ENCODE data around the gene DMD. TPM values are rescaled to one million over a fixed set of nuclear protein-coding genes. Genes with fewer than 3 reads are reported as not detected.
"Not testable (repeated sequence)": the region's sequence is repeated elsewhere in the genome, so short reads cannot be mapped to it uniquely, and the experiment has no call there.

The DMD gene
- total RNA-seq, 1 donor from 2014 or later = 32.2 TPM

DNA sequence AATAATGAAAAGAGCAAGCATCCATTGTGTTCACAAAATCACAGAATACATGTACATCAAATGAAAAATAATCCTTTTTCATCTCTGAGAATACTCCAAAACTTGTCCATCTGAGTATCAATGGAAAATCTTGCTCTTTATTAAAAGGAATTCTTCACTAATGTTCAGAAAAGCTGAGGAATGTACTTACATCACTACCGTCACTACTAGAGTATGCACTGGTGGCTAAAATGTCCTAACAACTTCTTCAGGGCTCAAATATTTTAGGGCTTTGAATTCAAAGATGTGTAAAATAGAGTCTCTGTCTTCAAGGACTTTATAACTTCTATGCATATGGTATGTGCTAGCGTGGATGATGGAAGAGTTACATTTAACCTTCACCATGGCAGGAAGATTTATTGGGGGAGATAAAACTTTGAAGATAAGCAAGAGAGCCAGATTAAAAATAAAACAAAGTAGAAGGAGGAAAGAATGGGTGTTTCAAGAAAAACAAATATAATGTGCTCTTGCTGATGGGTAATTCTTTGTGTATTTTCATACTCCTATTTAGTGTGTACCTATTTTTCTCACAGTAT is 55.1 kb downstream of the DMD start:
- DNase-seq (ENCODE audit: low spot score) (no peak), ATAC-seq (no peak)

DNA sequence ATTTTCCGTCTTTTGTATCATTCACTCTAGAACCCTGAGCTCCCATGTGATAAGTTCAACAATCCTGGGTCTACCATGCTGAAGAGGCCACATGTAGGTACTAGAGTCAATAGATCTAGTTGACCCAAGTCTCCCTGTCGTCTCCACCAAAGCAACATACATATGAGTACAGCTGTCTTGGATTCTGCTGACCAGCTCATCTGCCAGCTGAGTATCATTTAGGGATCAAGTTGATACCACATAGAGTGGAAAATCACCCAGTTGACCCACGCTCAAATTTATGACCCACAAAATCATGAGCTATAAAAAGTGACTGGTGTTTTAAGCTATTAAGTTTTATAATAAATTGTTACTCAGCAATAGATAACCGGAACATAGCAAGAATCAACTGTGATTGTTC is 61.8 kb downstream of the DMD start:
- ATAC-seq (no peak), DNase-seq (ENCODE audit: low spot score) (no peak)

GRCh38 chrX:33149085-33149484 is 62.3 kb downstream of the DMD start:
- DNase-seq (ENCODE audit: low spot score) (no peak), ATAC-seq (no peak)

GRCh38 chrX:33142331-33142730 is 69.0 kb downstream of the DMD start:
- no peak for DNase-seq (ENCODE audit: low spot score)
- ATAC-seq = no peak

DNA sequence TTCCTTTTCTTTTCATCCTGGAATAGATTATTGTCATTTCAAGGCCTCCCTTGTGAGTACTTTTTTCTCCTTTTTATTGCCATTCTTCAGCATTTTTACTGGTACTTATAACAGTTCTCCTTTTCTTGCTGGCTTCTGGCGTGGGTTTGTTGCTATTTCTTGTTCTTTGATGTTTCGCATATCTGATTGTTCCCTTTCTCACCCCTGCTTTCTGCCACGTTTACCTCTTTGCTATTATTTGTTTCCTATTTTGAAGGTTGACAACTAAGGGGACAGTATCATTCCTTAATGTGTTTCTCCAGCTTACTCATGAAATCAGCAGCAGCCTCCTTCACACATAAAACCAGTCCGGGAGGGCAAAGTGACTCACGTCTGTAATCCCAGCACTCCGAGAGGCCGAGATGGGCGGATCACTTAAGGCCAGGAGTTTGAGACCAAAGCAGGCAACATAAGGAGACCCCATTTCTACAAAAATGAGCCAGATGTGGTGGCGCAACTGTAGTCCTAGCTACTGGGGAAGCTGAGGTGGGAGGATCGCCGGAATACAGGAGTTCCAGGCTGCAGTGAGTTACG is 72.6 kb downstream of the DMD start:
- ATAC-seq (no peak), DNase-seq (ENCODE audit: low spot score) (no peak)

GRCh38 chrX:33134164-33134563 is 77.2 kb downstream of the DMD start:
- ATAC-seq (no peak), DNase-seq (ENCODE audit: low spot score) (no peak)

GRCh38 chrX:33133320-33133719 is 78.0 kb downstream of the DMD start:
- no peak for DNase-seq (ENCODE audit: low spot score)
- no peak for ATAC-seq

DNA sequence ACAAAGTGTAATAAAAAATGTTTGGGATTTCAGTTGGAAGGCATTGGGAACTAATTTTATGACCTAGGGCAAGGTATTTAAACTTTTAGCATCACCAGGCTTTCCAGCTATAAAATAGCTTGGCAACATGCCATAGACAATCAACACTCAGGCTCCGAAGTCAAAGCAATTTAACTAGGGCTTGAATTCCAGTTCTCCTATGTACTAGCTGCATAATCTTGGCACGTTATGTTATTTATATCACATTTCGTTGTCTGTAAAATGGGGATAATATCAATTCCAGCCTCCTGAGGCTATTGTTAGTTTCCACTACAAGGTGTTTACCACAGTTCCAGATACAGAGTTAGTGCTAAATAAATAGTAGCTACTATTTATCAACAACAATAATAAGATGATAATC is 78.8 kb downstream of the DMD start:
- no peak for ATAC-seq
- no peak for DNase-seq (ENCODE audit: low spot score)

GRCh38 chrX:33129607-33130006 is 81.7 kb downstream of the DMD start:
- DNase-seq (ENCODE audit: low spot score) = no peak
- ATAC-seq = no peak

GRCh38 chrX:33128048-33128805 is 83.1 kb downstream of the DMD start:
- DNase-seq (ENCODE audit: low spot score) (no peak), ATAC-seq (no peak)

DNA sequence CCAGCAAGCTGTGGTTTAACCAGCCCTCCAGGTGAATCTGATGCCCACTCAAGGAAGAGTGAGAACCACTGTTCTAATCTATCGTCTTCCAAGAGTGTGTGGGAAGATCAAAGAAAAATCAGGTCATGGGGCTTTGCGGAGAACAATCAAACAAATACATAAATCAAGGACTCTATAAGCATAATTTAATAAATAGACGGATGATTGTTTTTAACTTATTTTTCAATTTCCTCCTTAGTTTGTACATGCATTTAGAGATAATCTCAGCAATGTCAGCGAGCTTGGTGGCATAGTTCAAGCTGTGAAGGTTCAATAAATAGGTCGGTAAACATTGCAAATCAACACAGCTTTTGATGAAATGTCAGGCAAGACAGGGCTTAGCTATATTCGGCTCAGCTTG is 84.9 kb downstream of the DMD start:
- no peak for ATAC-seq
- no peak for DNase-seq (ENCODE audit: low spot score)

GRCh38 chrX:33109858-33110257 is 101.5 kb downstream of the DMD start:
- ATAC-seq = no peak
- no peak for DNase-seq (ENCODE audit: low spot score)

- ATAC-seq = no peak
- DNase-seq (ENCODE audit: low spot score) = no peak
Observed at GRCh38 chrX:33106737-33107136, 104.6 kb downstream of the DMD start.

DNA sequence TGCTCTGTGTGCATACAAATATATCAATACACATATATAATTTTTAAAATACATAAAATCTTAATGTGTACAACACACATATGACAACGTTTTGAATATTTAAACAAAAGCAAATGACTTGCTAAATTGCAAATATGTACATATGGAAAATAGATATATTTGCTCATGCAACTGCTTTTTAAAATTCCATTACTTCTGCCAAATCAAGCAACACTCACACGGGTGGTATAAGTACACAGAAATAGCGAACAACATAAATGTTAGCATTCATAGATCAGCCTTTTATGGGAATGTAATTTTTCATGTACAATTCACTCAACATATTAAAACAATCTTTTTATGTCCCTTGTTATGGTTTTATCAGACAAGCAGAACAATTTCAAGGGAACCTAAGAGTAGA is 116.3 kb downstream of the DMD start:
- DNase-seq (ENCODE audit: low spot score) (no peak), ATAC-seq (no peak)

DNA sequence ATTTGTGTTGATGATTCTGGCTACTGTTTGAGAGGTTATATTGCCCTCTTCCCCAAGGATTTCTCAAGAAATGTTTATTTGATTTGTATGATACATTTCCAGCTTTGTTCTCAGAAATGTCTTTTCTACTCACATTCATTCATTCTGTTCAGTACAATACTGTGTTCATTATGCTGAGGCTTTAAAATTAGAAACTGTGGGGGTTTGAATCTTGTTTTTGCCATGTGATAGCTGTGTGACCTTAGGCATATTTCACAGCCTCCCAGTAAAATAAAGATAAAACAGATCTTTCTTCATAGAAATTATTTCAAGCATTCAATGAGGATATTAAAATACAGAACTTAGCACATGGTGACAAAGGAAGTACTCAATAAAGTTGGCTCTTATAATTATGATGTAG is 123.9 kb downstream of the DMD start:
- no peak for ATAC-seq

DNA sequence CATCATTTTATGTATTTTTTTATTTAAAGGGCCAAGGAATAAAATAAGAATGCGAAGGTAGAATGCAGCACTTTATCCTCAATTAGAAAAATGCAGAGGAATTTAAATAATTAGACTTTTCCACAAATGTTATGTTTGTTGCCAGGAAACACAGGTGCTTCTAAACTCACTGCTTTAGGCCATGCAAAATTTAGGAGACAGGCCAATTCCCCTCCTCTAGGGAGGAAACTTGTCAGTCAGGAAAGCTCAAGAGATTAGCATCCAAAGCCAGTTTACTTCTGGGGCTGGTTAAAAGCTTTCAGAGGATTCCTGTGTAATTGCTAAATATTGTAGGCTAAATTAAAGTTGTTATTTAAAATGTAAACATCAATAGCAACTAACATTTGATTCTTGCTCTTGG is 124.5 kb downstream of the DMD start:
- DNase-seq (ENCODE audit: low spot score) (no peak), ATAC-seq (no peak)

More for the DNA sequence above, 123.9 kb downstream of the DMD start:
- DNase-seq (ENCODE audit: low spot score) = no peak

DNA sequence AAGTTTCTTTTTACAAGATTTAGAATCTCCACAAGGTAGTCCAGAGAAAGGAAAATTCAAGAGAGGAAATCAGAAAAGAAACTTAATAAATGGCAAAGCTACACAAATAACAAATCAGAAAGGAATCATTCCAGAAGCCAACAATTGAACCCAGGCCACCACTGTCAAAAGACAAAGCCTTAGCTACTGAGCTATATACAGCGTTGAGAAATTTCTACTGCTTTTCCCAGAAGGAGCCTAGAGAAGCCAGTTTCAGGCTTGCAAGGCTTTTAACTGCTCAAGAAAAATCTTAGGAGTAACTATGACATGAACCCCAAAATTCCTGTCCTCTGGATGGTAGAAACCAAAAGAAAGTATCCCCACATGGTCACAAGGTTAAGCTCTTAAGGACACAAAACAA is 129.0 kb downstream of the DMD start:
- DNase-seq (ENCODE audit: low spot score) (no peak), ATAC-seq (no peak)

GRCh38 chrX:33078273-33078672 is 133.1 kb downstream of the DMD start:
- DNase-seq (ENCODE audit: low spot score) (no peak), ATAC-seq (no peak)

DNA sequence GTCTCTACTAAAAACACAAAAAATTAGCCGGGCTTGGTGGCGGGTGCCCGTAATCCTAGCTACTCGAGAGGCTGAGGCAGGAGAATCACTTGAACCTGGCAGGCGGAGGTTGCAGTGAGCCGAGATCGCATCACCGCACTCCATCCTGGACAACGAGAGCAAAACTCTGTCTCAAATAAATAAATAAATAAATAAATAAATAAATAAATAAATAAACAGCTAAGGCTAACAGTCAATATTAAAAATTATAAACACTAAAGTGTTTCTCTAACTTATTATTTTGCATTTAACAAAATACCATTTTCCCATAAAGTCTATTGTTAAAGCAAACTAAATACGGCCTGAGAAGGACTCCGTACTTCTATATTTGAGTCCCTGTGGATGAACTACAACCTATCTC is 137.7 kb downstream of the DMD start:
- not testable (repeated sequence) for DNase-seq (ENCODE audit: low spot score); ATAC-seq

DNA sequence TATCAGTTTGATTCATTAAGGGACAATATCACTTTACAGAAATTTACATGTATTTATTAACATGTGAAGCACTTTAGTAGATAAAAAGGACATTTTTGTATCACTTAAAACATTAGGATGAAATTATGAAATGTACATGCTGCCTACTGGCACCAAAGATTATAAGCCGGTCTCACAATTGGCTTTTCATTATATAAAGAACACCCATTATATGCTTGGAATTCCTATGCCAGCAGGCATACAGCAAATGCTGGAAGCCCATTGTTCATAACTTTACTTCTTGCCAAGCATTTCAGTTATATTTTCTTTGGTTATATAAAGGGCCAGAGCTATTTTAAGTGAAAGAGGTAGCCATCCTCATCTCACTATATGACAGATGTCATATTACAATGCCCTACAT is 145.9 kb downstream of the DMD start:
- ATAC-seq = no peak
- no peak for DNase-seq (ENCODE audit: low spot score)

- DNase-seq (ENCODE audit: low spot score) (no peak), ATAC-seq (no peak)
Observed at GRCh38 chrX:33062041-33062440, 149.3 kb downstream of the DMD start.

DNA sequence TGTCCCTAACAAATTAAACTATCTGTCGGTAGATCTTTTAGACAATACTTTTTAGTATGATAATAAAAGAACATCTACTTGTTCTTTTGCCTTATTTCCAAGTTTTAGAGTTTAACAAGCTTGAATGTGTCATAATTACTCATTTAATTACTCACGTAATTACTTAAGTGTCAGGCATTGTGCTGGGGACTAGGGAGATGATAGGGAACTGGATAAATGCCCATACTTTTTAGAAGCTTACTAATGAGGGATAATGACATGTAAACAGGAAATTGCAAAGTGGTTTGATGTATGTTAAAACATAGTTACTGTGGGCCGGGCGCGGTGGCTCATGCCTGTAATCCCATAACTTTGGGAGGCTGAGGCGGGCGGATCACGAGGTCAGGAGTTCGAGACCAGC is 158.3 kb downstream of the DMD start:
- ATAC-seq (no peak), DNase-seq (ENCODE audit: low spot score) (no peak)

- ATAC-seq (no peak), DNase-seq (ENCODE audit: low spot score) (no peak)
Observed at GRCh38 chrX:33045882-33046281, 165.5 kb downstream of the DMD start.

All from left lobe of liver (tissue), 2 donors.